Neuronal stem cell (in vitro differentiated cells): ENCODE measurements around the gene LEMD3.

Source experiments
- DNase-seq: peaks from one replicate; pipeline ENCODE4 v3.0.0-alpha.2; 2013; ENCODE audit warnings: low spot score
- H2AFZ ChIP-seq: one replicate; pipeline ENCODE4 v1.6.1; 2013; ENCODE audit warnings: mild to moderate bottlenecking, low read length, inconsistent platforms
- H2AK5ac ChIP-seq: 2 replicates; pipeline ENCODE4 v1.6.1; 2013; ENCODE audit warnings: low read depth, mild to moderate bottlenecking, inconsistent platforms, low read length, moderate library complexity, mixed read lengths
- H2BK120ac ChIP-seq: 2 replicates; pipeline ENCODE4 v1.6.1; 2013; ENCODE audit warnings: low read depth, mild to moderate bottlenecking, inconsistent platforms, low read length, moderate library complexity, mixed read lengths
- H2BK12ac ChIP-seq: one replicate; pipeline ENCODE4 v1.6.1; 2013; ENCODE audit warnings: low read length, inconsistent platforms
- H2BK15ac ChIP-seq: 2 replicates; pipeline ENCODE4 v1.6.1; 2013; ENCODE audit warnings: mild to moderate bottlenecking, low read length, inconsistent platforms, mixed read lengths
- H2BK5ac ChIP-seq: one replicate; pipeline ENCODE4 v1.6.1; 2013; ENCODE audit warnings: inconsistent platforms, mild to moderate bottlenecking, low read length, moderate library complexity
- H3K14ac ChIP-seq: one replicate; pipeline ENCODE4 v1.6.1; 2013; ENCODE audit warnings: low read length, inconsistent platforms
- H3K18ac ChIP-seq: 2 replicates; pipeline ENCODE4 v1.6.1; 2013; ENCODE audit warnings: low read length, inconsistent platforms
- H3K23ac ChIP-seq: 2 replicates; pipeline ENCODE4 v1.6.1; 2013; ENCODE audit warnings: low read depth, mild to moderate bottlenecking, mixed read lengths, low read length, inconsistent platforms; ENCODE audit not compliant: poor library complexity
- H3K27ac ChIP-seq: replicated peaks from 3 replicates; pipeline ENCODE4 v1.5.1; 2013; ENCODE audit warnings: low read length, inconsistent platforms
- H3K27me3 ChIP-seq, 3 experiments: 2 replicates each; pipeline ENCODE4 v1.6.1; 2013; ENCODE audit warnings: low read length in 3 of 3, mild to moderate bottlenecking in 2 of 3, inconsistent platforms in 1 of 3, low read depth in 1 of 3, mixed read lengths in 1 of 3, moderate library complexity in 1 of 3; ENCODE audit not compliant: control insufficient read depth in 3 of 3, insufficient read depth in 3 of 3
- H3K36me3 ChIP-seq, 2 donors: replicated peaks in 1 of 2; 2 replicates each; pipeline ENCODE4 v1.6.1; 2013; ENCODE audit warnings: low read length in 2 of 2; ENCODE audit not compliant: control insufficient read depth in 2 of 2, insufficient read depth in 2 of 2
- H3K4ac ChIP-seq: 2 replicates; pipeline ENCODE4 v1.6.1; 2013; ENCODE audit warnings: inconsistent platforms, mild to moderate bottlenecking, low read length, moderate library complexity
- H3K4me1 ChIP-seq, 2 donors: 1 replicate in 1 of 2; 2 replicates in 1 of 2; pipeline ENCODE4 v1.6.1; 2013; ENCODE audit warnings: low read length in 2 of 2, low read depth in 1 of 2; ENCODE audit not compliant: control insufficient read depth in 2 of 2, insufficient read depth in 1 of 2
- H3K4me2 ChIP-seq: one replicate; pipeline ENCODE4 v1.6.1; 2013; ENCODE audit warnings: mild to moderate bottlenecking, low read length, inconsistent platforms; ENCODE audit not compliant: insufficient read depth, poor library complexity, severe bottlenecking
- H3K4me3 ChIP-seq, 2 donors: 2 replicates each; pipeline ENCODE4 v1.5.1; 2013; ENCODE audit warnings: low read length in 2 of 2, mild to moderate bottlenecking in 2 of 2, inconsistent platforms in 1 of 2, moderate library complexity in 1 of 2
- H3K79me1 ChIP-seq: one replicate; pipeline ENCODE4 v1.6.1; 2013; ENCODE audit warnings: low read depth, mild to moderate bottlenecking, inconsistent platforms, low read length, moderate library complexity
- H3K9ac ChIP-seq: one replicate; pipeline ENCODE4 v1.6.1; 2013; ENCODE audit warnings: mild to moderate bottlenecking, low read depth, low read length, inconsistent platforms; ENCODE audit not compliant: poor library complexity
- H3K9me3 ChIP-seq, 2 donors: replicated peaks in 1 of 2; 2 replicates each; pipeline versions ENCODE3 to v1.6.1; 2013; ENCODE audit warnings: low read length in 2 of 2, mild to moderate bottlenecking in 2 of 2, inconsistent platforms in 1 of 2, low read depth in 1 of 2, mixed read lengths in 1 of 2, moderate library complexity in 1 of 2; ENCODE audit not compliant: control insufficient read depth in 2 of 2, insufficient read depth in 1 of 2
- H4K8ac ChIP-seq: one replicate; pipeline ENCODE4 v1.6.1; 2013; ENCODE audit warnings: low read depth, mild to moderate bottlenecking, inconsistent platforms, low read length, moderate library complexity
- H4K91ac ChIP-seq: one replicate; pipeline ENCODE4 v1.6.1; 2013; ENCODE audit warnings: low read length, low read depth, mild to moderate bottlenecking, inconsistent platforms; ENCODE audit not compliant: poor library complexity
- WGBS, 2 donors: extraction: QIAGEN DNeasy Blood & Tissue Kit; methylation state at CpG; one replicate each; pipeline ENCODE4 v1.1.7; 2013; ENCODE audit warnings: missing lambda C conversion rate in 2 of 2, mixed read lengths in 1 of 2; ENCODE audit not compliant: insufficient read length in 2 of 2, insufficient replicate concordance in 1 of 2; ENCODE audit errors: extremely low coverage in 2 of 2; 5-methylcytosine and 5-hydroxymethylcytosine counted together

The LEMD3 gene

GRCh38 chr12:65269603-65270002, 100.2 kb downstream of the LEMD3 start:
- Histone ChIP-seq H3K4ac (no peak overlapping the region), H2BK12ac (no peak overlapping the region), H3K4me1 (no peaks in the 10 kb centered on the region), H3K79me1 (no peaks in the 10 kb centered on the region), H4K8ac (no peak overlapping the region), H2BK120ac (no peak overlapping the region), H3K4me2 (no peak overlapping the region), H3K27ac (no peak overlapping the region), H4K91ac (no peak overlapping the region), H2AFZ (no peak overlapping the region), H2AK5ac (no peak overlapping the region), H3K23ac (no peak overlapping the region), H2BK15ac (no peak overlapping the region), H3K36me3 (no peaks in the 10 kb centered on the region), H2BK5ac (no peak overlapping the region), H3K9ac (no peak overlapping the region), H3K27me3 (no peaks in the 10 kb centered on the region), H3K14ac (no peak overlapping the region), H3K18ac (no peak overlapping the region), H3K4me3 (no peak overlapping the region), H3K9me3 (no peaks in the 10 kb centered on the region)
- WGBS, 2 donors = no CpG with 5 or more reads among the region's 1 CpG
- no peak for DNase-seq

GRCh38 chr12:65274602-65275272, 105.4 kb downstream of the LEMD3 start:
- Histone ChIP-seq H3K4me2 (no peak overlapping the region), H3K4ac (no peak overlapping the region), H3K23ac (no peak overlapping the region), H2BK12ac (no peak overlapping the region), H4K8ac (no peak overlapping the region), H2AFZ (no peak overlapping the region), H3K18ac (no peak overlapping the region), H2AK5ac (no peak overlapping the region), H4K91ac (no peak overlapping the region), H3K14ac (no peak overlapping the region), H2BK120ac (no peak overlapping the region), H3K4me1 (peaks cover 2 to 8% of the 10 kb centered on the region in 2 donors), H2BK15ac (no peak overlapping the region), H3K27me3 (peaks cover 0 to 16% (median 2%) of the 10 kb centered on the region in 3 experiments), H3K27ac (no peak overlapping the region), H3K79me1 (no peaks in the 10 kb centered on the region), H3K36me3 (no peaks in the 10 kb centered on the region), H3K9me3 (no peaks in the 10 kb centered on the region), H2BK5ac (no peak overlapping the region), H3K9ac (no peak overlapping the region), H3K4me3 (no peak overlapping the region)
- no peak for DNase-seq
- no CpG with 5 or more reads among the region's 7 CpGs for WGBS, 2 donors

- Histone ChIP-seq H3K4me3 (no peak overlapping the region), H2AK5ac (no peak overlapping the region), H3K9ac (no peak overlapping the region), H3K18ac (no peak overlapping the region), H2BK120ac (no peak overlapping the region), H3K27me3 (peaks cover 0 to 16% (median 2%) of the 10 kb centered on the region in 3 experiments), H2AFZ (no peak overlapping the region), H3K4me1 (peaks cover 2 to 9% of the 10 kb centered on the region in 2 donors), H2BK15ac (no peak overlapping the region), H2BK5ac (no peak overlapping the region), H3K79me1 (no peaks in the 10 kb centered on the region), H3K36me3 (no peaks in the 10 kb centered on the region), H3K9me3 (no peaks in the 10 kb centered on the region), H2BK12ac (no peak overlapping the region), H3K23ac (no peak overlapping the region), H3K27ac (no peak overlapping the region), H4K91ac (no peak overlapping the region), H3K4ac (no peak overlapping the region), H3K14ac (no peak overlapping the region), H4K8ac (no peak overlapping the region), H3K4me2 (no peak overlapping the region)
- DNase-seq = no peak
- no CpG with 5 or more reads among the region's 3 CpGs for WGBS, 2 donors
Measured at GRCh38 chr12:65275627-65276026, 106.2 kb downstream of the LEMD3 start.

GRCh38 chr12:65276916-65277530, 107.6 kb downstream of the LEMD3 start:
- H3K4ac ChIP-seq = no peak overlapping the region
- peaks cover 0 to 16% (median 2%) of the 10 kb centered on the region in 3 experiments for H3K27me3 ChIP-seq
- no peak overlapping the region for H4K8ac ChIP-seq
- H3K4me2 ChIP-seq = no peak overlapping the region
- H3K9ac ChIP-seq = no peak overlapping the region
- no peak overlapping the region for H2BK12ac ChIP-seq
- H4K91ac ChIP-seq = no peak overlapping the region
- H3K9me3 ChIP-seq = no peaks in the 10 kb centered on the region
- H3K36me3 ChIP-seq = no peaks in the 10 kb centered on the region
- no peak overlapping the region for H2BK15ac ChIP-seq
- H3K18ac ChIP-seq = no peak overlapping the region
- peaks cover 2 to 9% of the 10 kb centered on the region in 2 donors for H3K4me1 ChIP-seq
- H2AK5ac ChIP-seq = no peak overlapping the region
- no peak overlapping the region for H2BK120ac ChIP-seq
- no peak overlapping the region for H3K14ac ChIP-seq
- no peak overlapping the region for H3K27ac ChIP-seq
- H3K79me1 ChIP-seq = no peaks in the 10 kb centered on the region
- H2BK5ac ChIP-seq = no peak overlapping the region
- DNase-seq = no peak
- H3K23ac ChIP-seq = no peak overlapping the region
- no CpG with 5 or more reads among the region's 3 CpGs for WGBS, 2 donors
- no peak overlapping the region for H2AFZ ChIP-seq
- H3K4me3 ChIP-seq = no peak overlapping the region
